Loucy (cell line): ENCODE data around the gene DUS2.

Experiments
- EZH2phosphoT487 ChIP-seq: fragments of 200-600 bp; IDR thresholded peaks from 2 replicates; pipeline ENCODE4 v1.6.1; 2018; ENCODE audit warnings: antibody characterized with exemption, mild to moderate bottlenecking, moderate library complexity, borderline replicate concordance
- TF ChIP-seq, protein P1 (sequence below): fragments of 200-600 bp; sonication (generic); conservative IDR thresholded peaks from 2 replicates; pipeline ENCODE4 v1.5.1; 2014; ENCODE audit warnings: mild to moderate bottlenecking, antibody characterized with exemption, low read length

DNA sequence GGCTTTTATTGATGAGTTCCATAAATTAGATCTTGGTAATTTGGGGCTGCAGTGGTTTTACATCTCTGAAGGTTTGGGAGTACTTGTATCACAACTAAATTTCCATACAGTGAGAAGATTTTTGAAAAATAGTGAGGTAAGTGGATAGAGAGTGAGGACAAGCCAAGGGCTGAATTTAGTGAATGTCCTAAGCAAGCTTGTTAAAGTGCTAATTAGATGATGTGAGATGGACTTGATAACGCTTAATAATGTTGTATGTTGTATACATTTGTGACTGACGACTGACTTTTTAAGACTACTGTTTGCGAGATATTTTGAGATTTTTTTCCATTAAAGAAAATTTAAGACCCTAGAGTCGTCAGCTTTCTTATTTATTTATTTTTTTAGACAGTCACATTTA lies 66.0 kb downstream of the DUS2 start:
- TF ChIP-seq, protein P1, sequence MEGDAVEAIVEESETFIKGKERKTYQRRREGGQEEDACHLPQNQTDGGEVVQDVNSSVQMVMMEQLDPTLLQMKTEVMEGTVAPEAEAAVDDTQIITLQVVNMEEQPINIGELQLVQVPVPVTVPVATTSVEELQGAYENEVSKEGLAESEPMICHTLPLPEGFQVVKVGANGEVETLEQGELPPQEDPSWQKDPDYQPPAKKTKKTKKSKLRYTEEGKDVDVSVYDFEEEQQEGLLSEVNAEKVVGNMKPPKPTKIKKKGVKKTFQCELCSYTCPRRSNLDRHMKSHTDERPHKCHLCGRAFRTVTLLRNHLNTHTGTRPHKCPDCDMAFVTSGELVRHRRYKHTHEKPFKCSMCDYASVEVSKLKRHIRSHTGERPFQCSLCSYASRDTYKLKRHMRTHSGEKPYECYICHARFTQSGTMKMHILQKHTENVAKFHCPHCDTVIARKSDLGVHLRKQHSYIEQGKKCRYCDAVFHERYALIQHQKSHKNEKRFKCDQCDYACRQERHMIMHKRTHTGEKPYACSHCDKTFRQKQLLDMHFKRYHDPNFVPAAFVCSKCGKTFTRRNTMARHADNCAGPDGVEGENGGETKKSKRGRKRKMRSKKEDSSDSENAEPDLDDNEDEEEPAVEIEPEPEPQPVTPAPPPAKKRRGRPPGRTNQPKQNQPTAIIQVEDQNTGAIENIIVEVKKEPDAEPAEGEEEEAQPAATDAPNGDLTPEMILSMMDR = no peak
- TF ChIP-seq EZH2phosphoT487 = no peak
